Mammary epithelial cell (primary cell): ENCODE results near the gene ABCA3.

Experiments used
- EZH2 ChIP-seq: IDR thresholded peaks from 2 replicates; pipeline ENCODE4 v1.6.1; 2012; ENCODE audit warnings: low read length, inconsistent platforms, borderline replicate concordance
- TF ChIP-seq, protein P1 (sequence below), 2 donors: IDR thresholded peaks in 1 of 2; conservative IDR thresholded peaks in 1 of 2; 2 replicates each; pipeline ENCODE4 v1.5.1; 2011 to 2012; ENCODE audit warnings: inconsistent platforms in 2 of 2, low read length in 2 of 2, mild to moderate bottlenecking in 2 of 2, control low read depth in 1 of 2, low read depth in 1 of 2; ENCODE audit not compliant: insufficient read depth in 1 of 2; ENCODE audit errors: extremely low read depth in 1 of 2

DNA sequence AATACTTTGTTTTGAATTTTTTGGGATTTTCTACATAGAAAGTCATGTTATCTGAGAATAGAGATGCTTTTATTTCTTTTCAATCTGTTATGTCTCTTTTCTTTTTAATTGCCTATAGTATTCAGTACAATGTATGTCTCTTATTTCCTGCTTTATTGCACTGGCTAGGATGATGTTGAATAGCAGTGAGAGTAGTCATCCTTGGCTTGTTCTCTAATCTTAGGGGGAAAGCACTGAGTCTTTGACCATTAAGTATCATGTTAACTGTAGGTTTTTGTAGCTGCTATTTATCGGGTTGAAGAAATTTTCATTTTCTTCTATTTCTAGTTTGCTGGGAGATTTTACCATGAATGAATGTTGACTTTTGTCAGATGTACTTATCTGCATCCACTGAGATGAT is 10.0 kb upstream of the ABCA3 start:
- TF ChIP-seq, protein P1, sequence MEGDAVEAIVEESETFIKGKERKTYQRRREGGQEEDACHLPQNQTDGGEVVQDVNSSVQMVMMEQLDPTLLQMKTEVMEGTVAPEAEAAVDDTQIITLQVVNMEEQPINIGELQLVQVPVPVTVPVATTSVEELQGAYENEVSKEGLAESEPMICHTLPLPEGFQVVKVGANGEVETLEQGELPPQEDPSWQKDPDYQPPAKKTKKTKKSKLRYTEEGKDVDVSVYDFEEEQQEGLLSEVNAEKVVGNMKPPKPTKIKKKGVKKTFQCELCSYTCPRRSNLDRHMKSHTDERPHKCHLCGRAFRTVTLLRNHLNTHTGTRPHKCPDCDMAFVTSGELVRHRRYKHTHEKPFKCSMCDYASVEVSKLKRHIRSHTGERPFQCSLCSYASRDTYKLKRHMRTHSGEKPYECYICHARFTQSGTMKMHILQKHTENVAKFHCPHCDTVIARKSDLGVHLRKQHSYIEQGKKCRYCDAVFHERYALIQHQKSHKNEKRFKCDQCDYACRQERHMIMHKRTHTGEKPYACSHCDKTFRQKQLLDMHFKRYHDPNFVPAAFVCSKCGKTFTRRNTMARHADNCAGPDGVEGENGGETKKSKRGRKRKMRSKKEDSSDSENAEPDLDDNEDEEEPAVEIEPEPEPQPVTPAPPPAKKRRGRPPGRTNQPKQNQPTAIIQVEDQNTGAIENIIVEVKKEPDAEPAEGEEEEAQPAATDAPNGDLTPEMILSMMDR (conservative IDR thresholded peaks at IDR 0.05 in 1 of 2, IDR thresholded peaks at IDR 0.05 in 1 of 2; ENCODE audit: extremely low read depth in 1 of 2, insufficient read depth in 1 of 2, low read depth in 1 of 2, low read length in 2 of 2) = no peak
- no peak for TF ChIP-seq EZH2
